Fibroblast of skin of right quadriceps (primary cell): ENCODE results near the gene GIMAP2.

Source experiments
- DNase-seq: peaks from one replicate; pipeline ENCODE4 v3.0.0-alpha.2; 2013

Gene GIMAP2

DNA sequence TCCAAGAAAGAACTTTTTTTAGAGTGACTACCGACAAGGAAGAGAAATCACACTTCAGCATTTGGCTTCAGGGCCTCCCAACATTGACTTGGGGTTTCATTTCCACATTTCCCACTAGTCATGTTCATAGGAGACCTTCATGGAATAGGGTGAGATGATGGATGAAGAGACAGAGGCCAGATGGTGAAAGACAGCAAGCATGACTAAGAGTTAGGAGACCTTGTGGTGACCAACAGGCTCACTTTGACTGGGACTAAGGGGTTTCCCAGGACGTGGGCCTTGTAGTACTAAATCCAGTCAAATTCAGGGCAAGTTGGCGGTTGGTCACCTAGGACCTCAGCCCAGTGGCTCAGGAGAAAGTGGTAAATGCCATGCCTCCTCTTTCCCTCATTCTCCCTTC lies 48.7 kb downstream of the GIMAP2 start:
- no peak for DNase-seq

DNA sequence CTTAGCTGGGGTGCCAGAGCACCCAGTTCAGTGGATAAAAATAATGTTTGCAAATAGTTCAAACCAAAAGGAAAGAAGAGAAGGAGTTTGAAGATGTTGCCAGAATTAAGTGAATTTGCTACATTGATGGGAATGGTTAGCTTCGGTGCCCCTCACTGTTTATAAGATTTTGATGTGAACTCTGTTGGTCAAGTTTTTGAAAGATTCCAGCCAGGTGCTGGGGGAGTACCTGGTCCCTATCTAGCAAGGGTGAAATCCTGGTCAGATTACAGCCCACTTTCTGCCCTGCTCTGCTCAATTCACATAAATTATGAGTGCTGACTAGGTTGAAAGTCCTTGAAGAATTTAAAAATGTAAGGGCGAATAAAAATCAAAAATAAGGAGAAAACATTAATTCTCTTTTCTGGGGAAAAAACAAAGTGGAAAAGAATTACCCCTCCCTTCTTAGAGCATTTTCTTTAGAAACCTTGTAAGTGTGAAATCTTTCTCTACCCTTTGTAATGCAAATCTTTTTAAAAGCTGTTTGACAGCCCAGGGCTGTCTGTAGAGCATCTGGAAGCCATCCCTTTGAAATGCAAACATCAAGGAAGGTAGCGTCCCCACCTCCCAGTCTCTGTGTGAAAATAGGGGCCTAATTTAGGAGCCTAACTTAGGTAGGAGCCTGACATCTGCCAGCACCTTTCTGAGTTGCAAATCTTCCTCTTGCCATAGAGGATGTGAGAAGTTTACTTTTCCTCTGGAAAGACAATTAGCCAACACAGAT lies 50.3 kb downstream of the GIMAP2 start:
- DNase-seq = no peak

DNA sequence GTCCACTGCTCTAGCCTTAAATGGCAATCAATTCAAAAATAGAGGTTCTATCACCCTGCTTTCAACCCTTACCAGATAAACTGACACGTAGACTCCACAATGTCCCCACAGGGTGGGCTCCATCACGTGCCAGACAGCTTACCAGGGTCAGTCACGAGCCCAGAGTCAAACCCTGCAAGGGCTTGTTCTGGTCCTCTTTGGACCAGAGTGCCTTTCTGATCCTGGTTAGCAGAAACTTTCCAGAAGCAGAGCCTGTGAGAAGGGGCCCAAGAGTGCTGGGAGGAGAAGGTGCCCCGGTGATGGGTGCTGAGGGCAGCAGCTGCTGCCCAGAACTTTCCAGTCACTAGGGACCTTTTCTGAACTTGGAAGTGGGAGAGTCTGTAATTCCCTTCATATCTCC lies 51.4 kb downstream of the GIMAP2 start:
- no peak for DNase-seq

DNA sequence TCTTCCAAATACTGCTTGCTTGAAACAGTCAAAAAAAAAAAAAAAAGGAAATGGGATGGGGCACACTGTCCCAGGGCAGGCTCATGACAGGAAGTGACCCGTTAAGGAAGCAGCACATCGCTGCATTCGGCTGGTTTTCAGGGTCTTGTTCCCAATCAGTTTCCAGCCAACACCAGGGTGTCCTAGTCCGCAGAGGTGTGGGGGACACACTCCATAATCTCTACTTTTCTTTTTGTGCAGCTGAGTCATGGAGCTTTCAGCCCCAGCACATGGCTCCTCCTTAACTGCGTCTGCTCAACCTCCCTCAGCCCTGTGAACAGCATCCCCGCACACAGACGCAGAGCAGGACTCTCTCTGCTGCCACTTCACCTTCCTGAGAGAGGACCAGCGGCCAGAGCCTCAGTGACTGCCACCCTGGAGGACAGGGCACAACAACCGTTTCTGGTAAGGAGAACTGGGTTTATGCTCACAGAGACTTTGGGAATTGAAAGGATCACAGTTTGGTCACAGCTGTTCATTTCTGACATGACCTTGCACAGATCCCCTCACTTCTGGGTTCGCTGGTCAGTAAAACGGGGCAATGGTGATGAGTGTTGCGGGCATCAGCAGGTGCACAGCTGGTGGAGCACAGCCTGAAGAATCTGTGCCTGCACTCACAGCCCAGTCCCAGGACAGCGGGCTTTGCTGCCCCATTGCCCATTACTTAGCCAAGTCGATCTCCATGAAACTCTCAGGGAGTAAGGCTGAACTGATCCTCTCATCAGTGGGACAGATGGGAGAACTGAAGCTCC lies 52.0 kb downstream of the GIMAP2 start, which contains the start of gene GIMAP5:
Gene GIMAP5, plus strand, starts transcription at position 154 of the 791 bp plus-strand sequence. CDS start 3,467 bp downstream, outside the sequence.
- no peak for DNase-seq

DNA sequence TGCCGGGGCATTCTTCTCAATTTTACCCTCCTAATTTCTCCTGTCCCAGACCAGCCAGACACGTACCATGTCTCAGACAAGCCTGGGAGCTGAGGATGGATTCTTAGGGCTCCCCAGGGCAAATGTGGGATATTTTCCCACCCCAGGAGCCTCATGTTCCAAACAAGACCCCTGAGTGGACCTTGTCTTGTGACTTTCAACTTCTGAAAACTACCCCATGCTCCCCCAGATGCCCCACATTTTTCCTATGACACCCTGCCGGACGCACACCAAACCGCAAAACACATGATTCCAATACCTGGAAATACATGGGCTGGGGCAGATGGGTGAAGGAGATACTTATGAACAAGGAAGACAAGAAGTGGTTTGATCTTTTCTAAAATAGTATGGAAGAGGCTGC lies 52.6 kb downstream of the GIMAP2 start:
- no peak for DNase-seq

DNA sequence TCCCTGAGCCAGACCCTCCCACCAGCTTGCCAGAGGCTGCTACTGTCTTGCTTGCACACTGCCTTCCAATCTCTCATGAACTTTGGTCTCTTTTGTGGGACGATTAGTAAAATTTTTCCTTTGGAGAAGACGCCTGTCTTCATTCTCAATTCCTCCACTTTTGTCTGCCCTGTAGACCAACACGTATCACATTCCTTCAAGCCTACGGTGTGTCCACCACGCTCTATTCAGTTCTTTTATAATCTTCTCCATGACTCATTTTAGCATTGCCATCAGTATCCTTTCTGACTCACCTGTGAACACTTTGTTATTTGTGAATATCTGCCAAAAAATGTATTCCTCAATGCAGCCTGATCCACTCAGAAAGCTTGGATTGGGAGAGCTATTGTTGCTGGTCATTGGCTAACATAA lies 53.1 kb downstream of the GIMAP2 start:
- DNase-seq = no peak

DNA sequence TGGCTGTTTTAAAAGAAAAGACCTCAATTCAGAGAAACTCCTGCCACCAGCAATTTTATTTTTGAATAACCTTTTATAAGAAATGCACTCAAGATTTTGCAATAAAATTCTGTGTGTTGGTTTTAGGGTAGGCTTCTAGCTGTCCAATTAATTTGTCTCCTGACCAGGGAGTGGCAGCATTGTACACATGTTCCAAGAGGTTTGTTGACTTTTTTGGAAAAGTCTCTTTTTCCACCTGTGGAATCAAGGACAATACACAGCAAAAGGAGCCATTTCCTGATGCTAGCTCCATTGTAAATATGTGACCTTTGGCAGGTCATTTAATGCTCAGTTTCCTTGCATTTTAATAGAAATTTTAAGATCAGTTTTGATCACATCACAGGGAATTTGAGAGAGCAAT lies 53.5 kb downstream of the GIMAP2 start:
- no peak for DNase-seq

DNA sequence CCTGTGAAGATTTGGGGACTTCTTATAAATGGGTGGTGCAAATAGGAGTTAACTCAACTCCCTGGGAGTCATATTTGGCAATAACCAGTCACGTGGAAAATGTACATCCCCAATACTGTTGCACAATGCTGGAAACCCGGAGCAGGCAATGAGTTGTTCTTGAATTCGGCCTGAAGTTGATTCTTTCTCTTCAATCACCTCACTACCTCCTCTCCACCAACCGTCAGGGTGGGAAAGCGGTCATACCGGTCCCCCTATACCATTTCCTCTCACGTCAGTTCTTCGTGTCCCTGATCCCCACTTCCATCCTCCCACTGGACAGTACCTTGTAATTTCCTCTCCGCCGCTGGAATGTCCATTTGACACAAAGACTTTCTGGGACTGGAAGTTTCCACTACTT lies 54.5 kb downstream of the GIMAP2 start:
- DNase-seq = no peak

DNA sequence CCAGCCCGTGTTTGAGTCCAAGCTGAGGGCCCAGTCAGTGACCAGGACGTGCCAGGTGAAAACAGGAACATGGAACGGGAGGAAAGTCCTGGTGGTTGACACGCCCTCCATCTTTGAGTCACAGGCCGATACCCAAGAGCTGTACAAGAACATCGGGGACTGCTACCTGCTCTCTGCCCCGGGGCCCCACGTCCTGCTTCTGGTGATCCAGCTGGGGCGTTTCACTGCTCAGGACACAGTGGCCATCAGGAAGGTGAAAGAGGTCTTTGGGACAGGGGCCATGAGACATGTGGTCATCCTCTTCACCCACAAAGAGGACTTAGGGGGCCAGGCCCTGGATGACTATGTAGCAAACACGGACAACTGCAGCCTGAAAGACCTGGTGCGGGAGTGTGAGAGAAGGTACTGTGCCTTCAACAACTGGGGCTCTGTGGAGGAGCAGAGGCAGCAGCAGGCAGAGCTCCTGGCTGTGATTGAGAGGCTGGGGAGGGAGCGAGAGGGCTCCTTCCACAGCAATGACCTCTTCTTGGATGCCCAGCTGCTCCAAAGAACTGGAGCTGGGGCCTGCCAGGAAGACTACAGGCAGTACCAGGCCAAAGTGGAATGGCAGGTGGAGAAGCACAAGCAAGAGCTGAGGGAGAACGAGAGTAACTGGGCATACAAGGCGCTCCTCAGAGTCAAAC lies 56.9 kb downstream of the GIMAP2 start:
- DNase-seq = no peak
